Stimulated activated naive B cell treated with anti-CD40 and anti-IgM and Interleukin-4, amounts not matched to agents 10 μg/mL and 1 μg/mL and 100 μg/mL, for 72 hours (primary cell): ENCODE measurements around the gene CHST5.

Source experiments
- ATAC-seq, 2 donors: fragments of 150-1000 bp; cut with Tn5 transposase; replicated peaks; 2 replicates each; pipeline ENCODE4 v1.10.0; 2021; ENCODE audit warnings: moderate library complexity in 1 of 2
- DNase-seq: peaks from one replicate; pipeline ENCODE4 v3.0.0; 2021
- H3K27ac Mint-ChIP-seq: one replicate; pipeline ENCODE4 v1.8.0; 2022; ENCODE audit warnings: mild to moderate bottlenecking, mixed read lengths
- H3K27me3 Mint-ChIP-seq, 2 donors: one replicate each; pipeline ENCODE4 v1.8.0; 2022; ENCODE audit warnings: mixed read lengths in 2 of 2
- H3K36me3 Mint-ChIP-seq, 2 donors: one replicate each; pipeline ENCODE4 v1.8.0; 2022; ENCODE audit warnings: mixed read lengths in 2 of 2, mild to moderate bottlenecking in 1 of 2
- H3K4me1 Mint-ChIP-seq, 2 donors: one replicate each; pipeline ENCODE4 v1.8.0; 2022; ENCODE audit warnings: mixed read lengths in 2 of 2, mild to moderate bottlenecking in 1 of 2
- H3K4me3 Mint-ChIP-seq, 2 donors: one replicate each; pipeline ENCODE4 v1.8.0; 2022; ENCODE audit warnings: mild to moderate bottlenecking in 2 of 2, mixed read lengths in 2 of 2, moderate library complexity in 1 of 2
- H3K9me3 Mint-ChIP-seq, 2 donors: one replicate each; pipeline ENCODE4 v1.8.0; 2022; ENCODE audit warnings: mixed read lengths in 2 of 2, mild to moderate bottlenecking in 1 of 2

Gene CHST5

GRCh38 chr16:75486676-75487313, 49.1 kb downstream of the CHST5 start:
- no peak for DNase-seq
- peak; percentile 36 to 57 for ATAC-seq
- no peaks in the 10 kb centered on the region for H3K9me3 Mint-ChIP-seq
- no peak overlapping the region for H3K4me3 Mint-ChIP-seq
- no peaks in the 10 kb centered on the region for H3K36me3 Mint-ChIP-seq
- H3K4me1 Mint-ChIP-seq, result peaks cover 26 to 32% of the 10 kb centered on the region in 2 donors
- H3K27ac Mint-ChIP-seq, result peak overlapping the region; percentile 25
- H3K27me3 Mint-ChIP-seq, result peaks cover 0 to 6% of the 10 kb centered on the region in 2 donors

DNA sequence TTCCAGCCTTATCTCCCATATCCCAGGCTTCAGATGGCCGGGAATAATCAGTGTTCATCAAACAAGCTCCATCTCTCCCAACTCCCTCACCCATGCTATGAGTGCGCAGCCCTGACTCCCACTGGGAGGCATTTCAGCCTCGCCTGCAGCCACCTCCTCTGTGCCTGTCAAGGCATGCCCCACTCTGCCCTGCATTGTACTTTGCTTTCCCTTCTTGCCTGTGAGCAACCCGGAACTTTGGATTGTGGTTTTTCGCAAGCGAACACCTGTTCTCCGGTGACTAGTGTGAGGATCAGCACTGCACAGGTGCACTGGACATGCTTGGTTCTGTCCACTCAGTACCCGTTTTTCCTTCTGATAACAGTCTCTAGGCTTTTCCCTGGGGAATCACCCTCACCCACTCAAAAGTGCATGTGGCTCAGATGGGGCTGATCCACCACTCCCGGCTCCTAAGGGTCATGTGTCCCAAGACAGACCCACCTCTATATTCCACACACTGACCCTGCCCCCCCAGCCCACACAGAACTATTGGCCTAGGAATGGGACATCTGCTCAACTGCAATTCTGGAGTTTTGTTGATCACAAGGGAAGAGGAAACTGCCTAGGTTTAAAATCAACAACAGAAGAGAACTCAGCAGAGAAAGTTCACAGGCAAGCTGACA, 49.8 kb downstream of the CHST5 start:
- H3K4me1 Mint-ChIP-seq, result peaks cover 26 to 32% of the 10 kb centered on the region in 2 donors
- H3K27me3 Mint-ChIP-seq, result peaks cover 0 to 6% of the 10 kb centered on the region in 2 donors
- no peaks in the 10 kb centered on the region for H3K36me3 Mint-ChIP-seq
- peak overlapping the region; percentile 25 for H3K27ac Mint-ChIP-seq
- no peak for ATAC-seq
- H3K4me3 Mint-ChIP-seq, result no peak overlapping the region
- no peaks in the 10 kb centered on the region for H3K9me3 Mint-ChIP-seq
- DNase-seq, result no peak

GRCh38 chr16:75485230-75486013, 50.5 kb downstream of the CHST5 start:
- peaks cover 0 to 6% of the 10 kb centered on the region in 2 donors for H3K27me3 Mint-ChIP-seq
- H3K36me3 Mint-ChIP-seq, result no peaks in the 10 kb centered on the region
- H3K9me3 Mint-ChIP-seq, result no peaks in the 10 kb centered on the region
- peaks cover 26 to 32% of the 10 kb centered on the region in 2 donors for H3K4me1 Mint-ChIP-seq
- DNase-seq (no peak), ATAC-seq (peak; percentile 74 to 84)
- H3K27ac Mint-ChIP-seq, result peak overlapping the region; percentile 53
- no peak overlapping the region for H3K4me3 Mint-ChIP-seq

DNA sequence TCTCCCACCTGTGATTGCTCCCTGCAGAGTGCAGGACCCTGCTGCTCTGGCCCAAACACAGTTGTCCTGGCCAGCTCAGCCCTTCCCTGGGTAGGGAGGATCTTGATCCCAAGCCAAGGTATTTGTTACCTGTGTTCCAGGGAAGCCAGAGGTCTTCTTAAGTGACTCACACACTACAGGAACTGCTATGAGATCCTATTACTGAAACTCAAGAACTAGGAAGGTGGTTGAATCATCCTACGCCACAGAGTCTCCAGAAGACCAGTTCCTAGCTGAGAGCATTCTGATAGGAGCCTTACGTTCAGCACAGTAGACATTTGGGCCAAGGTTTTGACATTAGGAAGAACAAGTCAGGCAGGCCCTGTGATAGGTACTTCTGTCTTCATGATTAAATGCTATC, 52.7 kb downstream of the CHST5 start:
- Mint-ChIP-seq H3K4me1 (peaks cover 23 to 28% of the 10 kb centered on the region in 2 donors), H3K27me3 (peaks cover 0 to 15% of the 10 kb centered on the region in 2 donors)
- ATAC-seq, result no peak

DNA sequence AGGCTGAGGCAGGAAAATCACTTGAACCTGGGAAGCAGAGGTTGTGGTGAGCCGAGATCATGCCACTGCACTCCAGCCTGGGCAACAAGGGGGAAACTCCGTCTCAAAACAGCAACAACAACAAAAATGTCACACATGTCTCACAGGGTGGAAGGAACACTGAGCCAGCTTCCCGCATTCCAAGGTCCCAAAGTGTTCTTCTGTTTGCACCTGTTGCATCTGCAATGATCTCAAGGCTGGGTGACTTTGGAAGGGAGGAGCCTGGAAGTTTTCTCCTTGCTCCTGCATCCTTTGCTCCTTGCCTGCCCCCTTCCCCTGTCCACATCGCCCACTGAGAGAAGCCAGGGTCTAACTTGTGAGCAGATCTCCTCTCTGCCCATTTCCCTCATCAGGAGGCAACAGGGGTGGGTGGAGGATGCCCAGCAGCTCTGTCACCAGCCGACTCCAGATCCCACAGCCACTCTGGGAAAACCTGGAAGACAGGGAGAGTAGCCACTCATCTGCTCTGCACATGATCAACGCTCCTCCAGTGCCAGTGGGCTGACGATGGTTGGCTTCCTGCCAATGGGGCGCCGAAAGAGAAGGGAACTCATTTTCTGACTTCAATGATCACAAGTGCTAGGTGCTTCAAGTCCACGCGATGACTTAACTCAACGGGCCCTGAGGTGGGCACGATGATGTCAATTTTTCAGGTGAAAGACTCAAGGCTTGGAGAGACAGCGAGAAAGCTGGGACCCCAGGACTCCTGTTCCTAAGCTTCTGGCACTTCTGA, 53.3 kb downstream of the CHST5 start:
- DNase-seq (no peak), ATAC-seq (no peak)
- Mint-ChIP-seq H3K9me3 (no peaks in the 10 kb centered on the region), H3K27ac (no peak overlapping the region), H3K36me3 (no peaks in the 10 kb centered on the region), H3K4me3 (no peak overlapping the region), H3K27me3 (peaks cover 0 to 18% of the 10 kb centered on the region in 2 donors), H3K4me1 (peaks cover 25 to 32% of the 10 kb centered on the region in 2 donors)

More for the DNA sequence above, 52.7 kb downstream of the CHST5 start:
- Mint-ChIP-seq H3K27ac (no peak overlapping the region), H3K9me3 (no peaks in the 10 kb centered on the region), H3K36me3 (no peaks in the 10 kb centered on the region), H3K4me3 (no peak overlapping the region)
- no peak for DNase-seq

GRCh38 chr16:75481475-75481874, 54.4 kb downstream of the CHST5 start:
- no peaks in the 10 kb centered on the region for H3K9me3 Mint-ChIP-seq
- ATAC-seq (no peak), DNase-seq (no peak)
- H3K27ac Mint-ChIP-seq, result no peak overlapping the region
- no peaks in the 10 kb centered on the region for H3K36me3 Mint-ChIP-seq
- H3K4me1 Mint-ChIP-seq, result peaks cover 22 to 29% of the 10 kb centered on the region in 2 donors
- peaks cover 0 to 18% of the 10 kb centered on the region in 2 donors for H3K27me3 Mint-ChIP-seq
- no peak overlapping the region for H3K4me3 Mint-ChIP-seq

DNA sequence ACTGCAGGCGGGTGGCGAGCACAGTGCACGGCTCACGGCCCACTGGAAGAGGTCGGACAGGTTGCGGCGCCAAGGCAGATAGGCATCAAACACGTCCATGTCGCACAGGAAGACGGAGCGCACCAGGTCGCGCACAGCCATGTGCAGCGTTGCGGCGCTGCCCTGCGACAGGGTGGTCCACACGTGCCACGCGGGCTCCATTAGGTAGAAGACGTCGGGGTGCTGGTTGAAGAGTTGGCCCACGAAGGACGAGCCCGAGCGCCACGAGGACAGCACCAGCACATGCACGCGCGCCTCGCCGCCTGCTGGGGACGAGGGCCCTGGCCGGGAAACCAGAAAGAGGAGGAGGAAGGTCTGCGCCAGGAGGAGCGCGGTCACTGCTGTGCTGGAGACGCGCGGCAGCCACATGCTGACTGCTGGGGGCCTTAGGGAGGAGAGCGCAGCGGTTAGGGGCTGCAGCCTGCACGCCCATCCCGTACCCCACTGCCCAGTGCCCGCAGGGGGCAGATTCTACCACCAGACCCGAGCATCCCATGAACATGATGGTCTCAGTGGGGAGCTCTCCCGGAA, 56.4 kb downstream of the CHST5 start:
- no peak for DNase-seq
- ATAC-seq, result no peak
- Mint-ChIP-seq H3K4me1 (peaks cover 4 to 9% of the 10 kb centered on the region in 2 donors), H3K9me3 (no peaks in the 10 kb centered on the region), H3K27ac (no peak overlapping the region), H3K36me3 (no peaks in the 10 kb centered on the region), H3K4me3 (no peak overlapping the region), H3K27me3 (peaks cover 0 to 12% of the 10 kb centered on the region in 2 donors)
